ENCODE data around the gene SSU72. TPM values are rescaled to one million over a fixed set of nuclear protein-coding genes. Genes with fewer than 3 reads are reported as not detected.

The SSU72 gene
- polyA plus RNA-seq, 1 of the 3 experiments (the other 2 are of a cell fraction), result 104 TPM

DNA sequence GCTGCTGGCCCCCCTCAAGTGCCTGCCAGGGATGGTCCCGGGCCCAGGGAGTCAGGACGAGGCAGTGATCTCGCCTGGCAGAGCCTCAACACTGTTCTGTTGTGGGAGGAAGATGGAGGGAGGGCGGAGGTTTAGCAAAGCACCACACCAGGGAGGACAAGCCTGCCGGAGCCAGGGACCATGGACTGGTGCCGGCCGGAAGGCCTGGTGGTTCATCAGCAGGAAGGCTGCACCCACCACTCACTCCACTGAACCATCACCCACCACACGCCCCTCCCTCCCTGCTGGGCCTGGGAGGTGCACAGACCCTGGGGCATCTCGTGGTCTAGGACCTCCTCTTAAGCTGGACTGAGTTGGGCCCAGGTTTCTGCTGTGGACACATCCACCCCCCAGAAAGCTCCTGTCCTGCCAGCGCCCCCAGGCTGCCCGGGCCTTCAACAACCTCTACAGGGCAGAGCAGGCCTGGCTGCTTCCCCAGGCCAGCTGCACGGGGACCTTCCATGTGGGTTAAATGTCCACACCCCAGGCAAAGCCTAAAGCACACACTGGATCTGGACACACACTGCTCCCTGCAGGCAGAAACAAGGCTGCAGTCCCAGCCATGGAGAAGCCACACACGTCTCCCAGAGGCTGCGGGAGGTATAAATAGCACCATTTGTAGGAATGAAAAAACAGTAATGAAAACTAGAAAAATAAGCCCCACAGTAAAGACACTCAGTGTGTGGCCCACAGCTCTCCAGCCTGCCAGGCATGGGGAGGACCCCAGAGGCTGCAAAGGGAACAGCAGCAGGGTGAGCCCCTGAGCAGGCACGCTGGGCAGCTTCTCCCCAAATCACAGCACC lies 23.9 kb downstream of the SSU72 start:
- H3K9me3 ChIP-seq, result no peaks in the 10 kb centered on the region
- ChIA-PET CTCF (interaction anchor here (0.6 to 0.7 kb wide), 2 partner anchors 46 to 52 kb away, joined by 3 read pairs; no protein-coding TSS in a partner anchor), POLR2A (no interaction called here)
- H3F3A ChIP-seq (replicated peaks; ENCODE audit: insufficient read depth), result no peaks in the 10 kb centered on the region
- no peak overlapping the region for H3K9ac ChIP-seq
- peak; percentile 62 for DNase-seq
- H3K79me2 ChIP-seq (ENCODE audit: insufficient read depth), result peaks cover 61% of the 10 kb centered on the region
- no peak overlapping the region for H3K4me2 ChIP-seq
- WGBS (ENCODE audit: low lambda C conversion rate), result 94% methylated on average over 6 of the region's 15 CpGs
- H3K27ac ChIP-seq (ENCODE audit: low read depth in 2 of 2, low read length in 1 of 2), result peak overlapping the region in 1 of 2 experiments; percentile 17; a peak in 1 of 4 replicates
- no peak overlapping the region for H2AFZ ChIP-seq (ENCODE audit: low read depth)
- no peak for TF ChIP-seq RXRA (IDR thresholded peaks at IDR 0.05; ENCODE audit: borderline replicate concordance, low read depth)
- no peak for TF ChIP-seq FOXJ3 (CRISPR knock-in tag; IDR thresholded peaks at IDR 0.05)
- TF ChIP-seq, protein P1, sequence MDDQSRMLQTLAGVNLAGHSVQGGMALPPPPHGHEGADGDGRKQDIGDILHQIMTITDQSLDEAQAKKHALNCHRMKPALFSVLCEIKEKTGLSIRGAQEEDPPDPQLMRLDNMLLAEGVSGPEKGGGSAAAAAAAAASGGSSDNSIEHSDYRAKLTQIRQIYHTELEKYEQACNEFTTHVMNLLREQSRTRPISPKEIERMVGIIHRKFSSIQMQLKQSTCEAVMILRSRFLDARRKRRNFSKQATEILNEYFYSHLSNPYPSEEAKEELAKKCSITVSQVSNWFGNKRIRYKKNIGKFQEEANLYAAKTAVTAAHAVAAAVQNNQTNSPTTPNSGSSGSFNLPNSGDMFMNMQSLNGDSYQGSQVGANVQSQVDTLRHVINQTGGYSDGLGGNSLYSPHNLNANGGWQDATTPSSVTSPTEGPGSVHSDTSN (IDR thresholded peaks at IDR 0.05), result no peak
- TF ChIP-seq FOSL2 (IDR thresholded peaks at IDR 0.05; ENCODE audit: borderline replicate concordance, low read depth), result no peak
- TF ChIP-seq RAD21 (IDR thresholded peaks at IDR 0.05; ENCODE audit: low read length), result peak; percentile 19; the same call in 1 of the 2 replicates
- TF ChIP-seq EZH2phosphoT487 (IDR thresholded peaks at IDR 0.05; ENCODE audit: borderline replicate concordance, low read depth), result no peak
- TF ChIP-seq, protein P2, sequence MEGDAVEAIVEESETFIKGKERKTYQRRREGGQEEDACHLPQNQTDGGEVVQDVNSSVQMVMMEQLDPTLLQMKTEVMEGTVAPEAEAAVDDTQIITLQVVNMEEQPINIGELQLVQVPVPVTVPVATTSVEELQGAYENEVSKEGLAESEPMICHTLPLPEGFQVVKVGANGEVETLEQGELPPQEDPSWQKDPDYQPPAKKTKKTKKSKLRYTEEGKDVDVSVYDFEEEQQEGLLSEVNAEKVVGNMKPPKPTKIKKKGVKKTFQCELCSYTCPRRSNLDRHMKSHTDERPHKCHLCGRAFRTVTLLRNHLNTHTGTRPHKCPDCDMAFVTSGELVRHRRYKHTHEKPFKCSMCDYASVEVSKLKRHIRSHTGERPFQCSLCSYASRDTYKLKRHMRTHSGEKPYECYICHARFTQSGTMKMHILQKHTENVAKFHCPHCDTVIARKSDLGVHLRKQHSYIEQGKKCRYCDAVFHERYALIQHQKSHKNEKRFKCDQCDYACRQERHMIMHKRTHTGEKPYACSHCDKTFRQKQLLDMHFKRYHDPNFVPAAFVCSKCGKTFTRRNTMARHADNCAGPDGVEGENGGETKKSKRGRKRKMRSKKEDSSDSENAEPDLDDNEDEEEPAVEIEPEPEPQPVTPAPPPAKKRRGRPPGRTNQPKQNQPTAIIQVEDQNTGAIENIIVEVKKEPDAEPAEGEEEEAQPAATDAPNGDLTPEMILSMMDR (IDR thresholded peaks at IDR 0.05), result peak; percentile 43; the same call in 1 of the 2 replicates
- TF ChIP-seq, protein P3, sequence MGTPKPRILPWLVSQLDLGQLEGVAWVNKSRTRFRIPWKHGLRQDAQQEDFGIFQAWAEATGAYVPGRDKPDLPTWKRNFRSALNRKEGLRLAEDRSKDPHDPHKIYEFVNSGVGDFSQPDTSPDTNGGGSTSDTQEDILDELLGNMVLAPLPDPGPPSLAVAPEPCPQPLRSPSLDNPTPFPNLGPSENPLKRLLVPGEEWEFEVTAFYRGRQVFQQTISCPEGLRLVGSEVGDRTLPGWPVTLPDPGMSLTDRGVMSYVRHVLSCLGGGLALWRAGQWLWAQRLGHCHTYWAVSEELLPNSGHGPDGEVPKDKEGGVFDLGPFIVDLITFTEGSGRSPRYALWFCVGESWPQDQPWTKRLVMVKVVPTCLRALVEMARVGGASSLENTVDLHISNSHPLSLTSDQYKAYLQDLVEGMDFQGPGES (IDR thresholded peaks at IDR 0.05; ENCODE audit: low read depth, low read length), result no peak
- TF ChIP-seq, protein P4, sequence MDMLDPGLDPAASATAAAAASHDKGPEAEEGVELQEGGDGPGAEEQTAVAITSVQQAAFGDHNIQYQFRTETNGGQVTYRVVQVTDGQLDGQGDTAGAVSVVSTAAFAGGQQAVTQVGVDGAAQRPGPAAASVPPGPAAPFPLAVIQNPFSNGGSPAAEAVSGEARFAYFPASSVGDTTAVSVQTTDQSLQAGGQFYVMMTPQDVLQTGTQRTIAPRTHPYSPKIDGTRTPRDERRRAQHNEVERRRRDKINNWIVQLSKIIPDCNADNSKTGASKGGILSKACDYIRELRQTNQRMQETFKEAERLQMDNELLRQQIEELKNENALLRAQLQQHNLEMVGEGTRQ (IDR thresholded peaks at IDR 0.05; ENCODE audit: borderline replicate concordance, low read depth, low read length), result no peak
- no peak for TF ChIP-seq YY1 (IDR thresholded peaks at IDR 0.05; ENCODE audit: low read depth)
- TF ChIP-seq, protein P5, sequence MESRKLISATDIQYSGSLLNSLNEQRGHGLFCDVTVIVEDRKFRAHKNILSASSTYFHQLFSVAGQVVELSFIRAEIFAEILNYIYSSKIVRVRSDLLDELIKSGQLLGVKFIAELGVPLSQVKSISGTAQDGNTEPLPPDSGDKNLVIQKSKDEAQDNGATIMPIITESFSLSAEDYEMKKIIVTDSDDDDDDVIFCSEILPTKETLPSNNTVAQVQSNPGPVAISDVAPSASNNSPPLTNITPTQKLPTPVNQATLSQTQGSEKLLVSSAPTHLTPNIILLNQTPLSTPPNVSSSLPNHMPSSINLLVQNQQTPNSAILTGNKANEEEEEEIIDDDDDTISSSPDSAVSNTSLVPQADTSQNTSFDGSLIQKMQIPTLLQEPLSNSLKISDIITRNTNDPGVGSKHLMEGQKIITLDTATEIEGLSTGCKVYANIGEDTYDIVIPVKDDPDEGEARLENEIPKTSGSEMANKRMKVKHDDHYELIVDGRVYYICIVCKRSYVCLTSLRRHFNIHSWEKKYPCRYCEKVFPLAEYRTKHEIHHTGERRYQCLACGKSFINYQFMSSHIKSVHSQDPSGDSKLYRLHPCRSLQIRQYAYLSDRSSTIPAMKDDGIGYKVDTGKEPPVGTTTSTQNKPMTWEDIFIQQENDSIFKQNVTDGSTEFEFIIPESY (IDR thresholded peaks at IDR 0.05; ENCODE audit: borderline replicate concordance, low read depth), result no peak
- TF ChIP-seq SMC3 (IDR thresholded peaks at IDR 0.05; ENCODE audit: low read depth, low read length), result no peak
- TF ChIP-seq RCOR1 (IDR thresholded peaks at IDR 0.05; ENCODE audit: low read length), result no peak
- H3K4me3 ChIP-seq (ENCODE audit: low read depth in 2 of 2, low read length in 1 of 2), result no peak overlapping the region; a peak in 1 of 4 replicates
- peaks cover 0 to 9% of the 10 kb centered on the region in 2 experiments; a peak in 1 of 4 replicates for H3K4me1 ChIP-seq (ENCODE audit: control insufficient read depth in 1 of 2, insufficient read depth in 2 of 2, low read depth in 1 of 2, low read length in 1 of 2)
- peaks cover 11% of the 10 kb centered on the region; the same call in 1 of the 2 replicates for H4K20me1 ChIP-seq (ENCODE audit: insufficient read depth)
- peaks cover 0 to 6% of the 10 kb centered on the region in 2 experiments for H3K36me3 ChIP-seq (replicated peaks in 1 of 2; ENCODE audit: control insufficient read depth in 1 of 2, insufficient read depth in 2 of 2, low read length in 1 of 2)
- H3K9me2 ChIP-seq, result no peaks in the 10 kb centered on the region
- no peaks in the 10 kb centered on the region for H3K27me3 ChIP-seq (ENCODE audit: insufficient read depth)

Data from SK-N-SH (cell line).